ENCODE results near the gene PDE4B.

GRCh38 chr1:66156144-66156543 is 363.4 kb downstream of the PDE4B start:
- TF ChIP-seq, protein P1, sequence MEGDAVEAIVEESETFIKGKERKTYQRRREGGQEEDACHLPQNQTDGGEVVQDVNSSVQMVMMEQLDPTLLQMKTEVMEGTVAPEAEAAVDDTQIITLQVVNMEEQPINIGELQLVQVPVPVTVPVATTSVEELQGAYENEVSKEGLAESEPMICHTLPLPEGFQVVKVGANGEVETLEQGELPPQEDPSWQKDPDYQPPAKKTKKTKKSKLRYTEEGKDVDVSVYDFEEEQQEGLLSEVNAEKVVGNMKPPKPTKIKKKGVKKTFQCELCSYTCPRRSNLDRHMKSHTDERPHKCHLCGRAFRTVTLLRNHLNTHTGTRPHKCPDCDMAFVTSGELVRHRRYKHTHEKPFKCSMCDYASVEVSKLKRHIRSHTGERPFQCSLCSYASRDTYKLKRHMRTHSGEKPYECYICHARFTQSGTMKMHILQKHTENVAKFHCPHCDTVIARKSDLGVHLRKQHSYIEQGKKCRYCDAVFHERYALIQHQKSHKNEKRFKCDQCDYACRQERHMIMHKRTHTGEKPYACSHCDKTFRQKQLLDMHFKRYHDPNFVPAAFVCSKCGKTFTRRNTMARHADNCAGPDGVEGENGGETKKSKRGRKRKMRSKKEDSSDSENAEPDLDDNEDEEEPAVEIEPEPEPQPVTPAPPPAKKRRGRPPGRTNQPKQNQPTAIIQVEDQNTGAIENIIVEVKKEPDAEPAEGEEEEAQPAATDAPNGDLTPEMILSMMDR (IDR thresholded peaks at IDR 0.05; ENCODE audit: low read length), result no peak
- no peak for TF ChIP-seq EZH2 (IDR thresholded peaks at IDR 0.05; ENCODE audit: borderline replicate concordance, low read length)
